GM18498 (cell line): ENCODE data around the gene CYP24A1.
"Not testable (repeated sequence)": the region's sequence is repeated elsewhere in the genome, so short reads cannot be mapped to it uniquely, and the experiment has no call there.

Experiments used
- ATAC-seq: cut with Tn5 transposase; IDR thresholded peaks from one replicate; pipeline ENCODE4 v1.9.1; 2021; ENCODE audit warnings: mild to moderate bottlenecking, moderate library complexity; ENCODE audit not compliant: unreplicated experiment

Gene CYP24A1

GRCh38 chr20:54134445-54135220, 39.2 kb downstream of the CYP24A1 start:
- no peak for ATAC-seq

- ATAC-seq, result peak; percentile 55
Measured at GRCh38 chr20:54133434-54134427, 40.1 kb downstream of the CYP24A1 start.

- peak; percentile 47 for ATAC-seq
Measured at GRCh38 chr20:54132612-54133433, 41.0 kb downstream of the CYP24A1 start.

GRCh38 chr20:54131675-54132611, 41.8 kb downstream of the CYP24A1 start:
- ATAC-seq, result no peak

GRCh38 chr20:54131125-54131524, 42.7 kb downstream of the CYP24A1 start:
- ATAC-seq, result not testable (repeated sequence)

GRCh38 chr20:54129350-54129749, 44.4 kb downstream of the CYP24A1 start:
- ATAC-seq, result no peak

- no peak for ATAC-seq
Measured at GRCh38 chr20:54127855-54128574, 45.8 kb downstream of the CYP24A1 start.

GRCh38 chr20:54126806-54127655, 46.8 kb downstream of the CYP24A1 start:
- no peak for ATAC-seq

GRCh38 chr20:54126328-54126727, 47.5 kb downstream of the CYP24A1 start:
- ATAC-seq, result not testable (repeated sequence)

- no peak for ATAC-seq
Measured at GRCh38 chr20:54123587-54124180, 50.1 kb downstream of the CYP24A1 start.

GRCh38 chr20:54122681-54123586, 50.9 kb downstream of the CYP24A1 start:
- ATAC-seq, result no peak

- no peak for ATAC-seq
Measured at GRCh38 chr20:54122189-54122588, 51.6 kb downstream of the CYP24A1 start.

GRCh38 chr20:54119744-54120143, 54.0 kb downstream of the CYP24A1 start:
- ATAC-seq, result no peak

- no peak for ATAC-seq
Measured at GRCh38 chr20:54118220-54119001, 55.4 kb downstream of the CYP24A1 start.

GRCh38 chr20:54116550-54117235, 57.1 kb downstream of the CYP24A1 start:
- ATAC-seq, result no peak
